B cell (primary cell): ENCODE measurements around the gene HS1BP3. TPM values are rescaled to one million over a fixed set of nuclear protein-coding genes. Genes with fewer than 3 reads are reported as not detected.

Source experiments
- ATAC-seq: fragments of 200-7000 bp; cut with Tn5 transposase; one replicate; pipeline ENCODE4 v1.10.0; 2021; ENCODE audit warnings: low read depth, mild to moderate bottlenecking, moderate number of reproducible peaks, moderate library complexity
- CTCF ChIA-PET: fragments of 350-600 bp; sonication (Branson Sonifier 250); formaldehyde crosslinking; loops from one replicate; lab custom pipeline; 2021; ENCODE audit warnings: antibody characterized with exemption, inconsistent platforms; lab: Charles Lee
- POLR2A ChIA-PET: fragments of 350-600 bp; sonication (Branson Sonifier 250); formaldehyde crosslinking; loops from one replicate; lab custom pipeline; 2021; ENCODE audit warnings: antibody characterized with exemption; lab: Charles Lee
- DNase-seq: peaks from one replicate; pipeline ENCODE4 v3.0.0; 2013
- H2AFZ ChIP-seq: 2 replicates; pipeline ENCODE4 v1.6.1; 2012; ENCODE audit warnings: mild to moderate bottlenecking, low read depth, low read length; ENCODE audit not compliant: insufficient read depth, poor library complexity, severe bottlenecking
- H3K27ac ChIP-seq, 2 donors: 1 replicate in 1 of 2; 2 replicates in 1 of 2; pipeline ENCODE4 v1.5.1; 2012 to 2013; ENCODE audit warnings: low read length in 2 of 2, mild to moderate bottlenecking in 2 of 2, moderate library complexity in 1 of 2
- H3K27me3 ChIP-seq, 4 experiments: fragments of 200-600 bp in 1 of 4; sonication (generic) in 1 of 4; replicated peaks in 1 of 4; 1 replicate in 2 of 4; 2 replicates in 2 of 4; pipeline versions ENCODE4 v1.6.1 to v1.7.0; 2013 to 2016; ENCODE audit warnings: low read length in 3 of 4, mild to moderate bottlenecking in 2 of 4, mixed read lengths in 1 of 4, moderate library complexity in 1 of 4; ENCODE audit not compliant: insufficient read depth in 4 of 4, control insufficient read depth in 3 of 4; ENCODE audit errors: control extremely low read depth in 1 of 4
- H3K36me3 ChIP-seq, 2 experiments: replicated peaks in 1 of 2; 1 replicate in 1 of 2; 2 replicates in 1 of 2; pipeline versions ENCODE4 v1.6.1 to v1.7.1; 2013; ENCODE audit warnings: low read length in 1 of 2; ENCODE audit not compliant: insufficient read depth in 2 of 2, control insufficient read depth in 1 of 2; ENCODE audit errors: control extremely low read depth in 1 of 2, extremely low read depth in 1 of 2
- H3K4me1 ChIP-seq, 2 donors: fragments of 200-600 bp in 1 of 2; sonication (generic) in 1 of 2; 1 replicate in 1 of 2; 2 replicates in 1 of 2; pipeline versions ENCODE4 v1.5.1 to v1.6.1; 2013 to 2017; ENCODE audit warnings: low read length in 2 of 2; ENCODE audit not compliant: control insufficient read depth in 2 of 2, insufficient read depth in 2 of 2
- H3K4me2 ChIP-seq: replicated peaks from 2 replicates; pipeline ENCODE3; 2012; ENCODE audit warnings: mild to moderate bottlenecking, low read depth, low read length; ENCODE audit not compliant: poor library complexity, severe bottlenecking
- H3K4me3 ChIP-seq, 5 experiments: fragments of 200-600 bp in 1 of 5; sonication (generic) in 1 of 5; 1 replicate in 3 of 5; 2 replicates in 2 of 5; pipeline versions ENCODE4 v1.5.1 to v1.7.0; 2011 to 2016; ENCODE audit warnings: low read length in 4 of 5, mild to moderate bottlenecking in 4 of 5, low read depth in 2 of 5, control low read depth in 1 of 5, moderate library complexity in 1 of 5; ENCODE audit not compliant: insufficient read depth in 1 of 5; ENCODE audit errors: control extremely low read depth in 1 of 5, extremely low read depth in 1 of 5
- H3K79me2 ChIP-seq: fragments of 200-600 bp; sonication (generic); one replicate; pipeline ENCODE4 v1.6.0; 2016; ENCODE audit warnings: low read length; ENCODE audit not compliant: control insufficient read depth, insufficient read depth
- H3K9ac ChIP-seq: fragments of 200-600 bp; sonication (generic); 2 replicates; pipeline ENCODE4 v1.6.1; 2017; ENCODE audit warnings: mild to moderate bottlenecking, low read length, moderate library complexity
- H3K9me3 ChIP-seq, 3 donors: one replicate each; pipeline versions ENCODE4 v1.6.1 to v1.7.1; 2013; ENCODE audit warnings: low read length in 2 of 3; ENCODE audit not compliant: control insufficient read depth in 2 of 3, insufficient read depth in 1 of 3; ENCODE audit errors: control extremely low read depth in 1 of 3
- H4K20me1 ChIP-seq: 2 replicates; pipeline ENCODE4 v1.6.0; 2012; ENCODE audit warnings: mild to moderate bottlenecking, low read length; ENCODE audit not compliant: insufficient read depth, control insufficient read depth, poor library complexity, severe bottlenecking
- H3K27ac Mint-ChIP-seq: one replicate; pipeline ENCODE4 v1.8.0; 2021; ENCODE audit warnings: mixed read lengths
- H3K27me3 Mint-ChIP-seq: one replicate; pipeline ENCODE4 v1.8.0; 2021; ENCODE audit warnings: mixed read lengths
- H3K4me1 Mint-ChIP-seq: one replicate; pipeline ENCODE4 v1.8.0; 2021; ENCODE audit warnings: mixed read lengths
- H3K4me3 Mint-ChIP-seq: one replicate; pipeline ENCODE4 v1.8.0; 2021; ENCODE audit warnings: mixed read lengths
- H3K9me3 Mint-ChIP-seq: one replicate; pipeline ENCODE4 v1.8.0; 2022; ENCODE audit warnings: mixed read lengths; ENCODE audit not compliant: insufficient read depth
- CTCF ChIP-seq: fragments of 200-600 bp; IDR thresholded peaks from one replicate; pipeline ENCODE4 v1.8.0; 2022; ENCODE audit warnings: antibody characterized with exemption, mild to moderate bottlenecking
- EZH2 ChIP-seq: IDR thresholded peaks from 2 replicates; pipeline ENCODE4 v1.6.1; 2012; ENCODE audit warnings: borderline replicate concordance, low read depth, mild to moderate bottlenecking, moderate library complexity, low read length; ENCODE audit not compliant: insufficient read depth, poor library complexity, severe bottlenecking
- WGBS: methylation state at CpG from one replicate; pipeline ENCODE4 v1.1.5; 2013; ENCODE audit warnings: missing lambda C conversion rate; ENCODE audit not compliant: insufficient coverage; 5-methylcytosine and 5-hydroxymethylcytosine counted together
- intact Hi-C: fragments of 100-400 bp; cut with micrococcal nuclease; formaldehyde crosslinking; loops from one replicate; pipeline ENCODE4 v1.10.0; 2022
- polyA plus RNA-seq: library from polyadenylated mRNA; depleted of rRNA; stranded (reverse); fragments of >200 nt; gene quantifications from 2 replicates; pipeline ENCODE4 v1.2.3, GENCODE V29; 2012
- total RNA-seq, 2 donors: library from RNA; stranded (reverse); fragments of 120-200 nt in 1 of 2; gene quantifications; 1 replicate in 1 of 2; 2 replicates in 1 of 2; pipeline versions ENCODE4 v1.2.3 to v1.2.4, GENCODE V29; 2013 to 2022

The HS1BP3 gene
- total and polyA plus RNA-seq, 2 donors (not counting 1 experiment from before 2014, with no cell fraction given): 27.8 to 28.7 TPM

- Histone ChIP-seq H3K79me2 (peaks cover 20% of the 10 kb centered on the region), H3K27ac (no peak overlapping the region), H3K36me3 (peaks cover 0 to 68% of the 10 kb centered on the region in 2 experiments), H4K20me1 (peaks cover 18% of the 10 kb centered on the region), H3K4me2 (no peak overlapping the region), H3K4me1 (peaks cover 3 to 13% of the 10 kb centered on the region in 2 donors), H3K27me3 (no peaks in the 10 kb centered on the region), H3K4me3 (no peak overlapping the region), H2AFZ (no peak overlapping the region), H3K9ac (no peak overlapping the region), H3K9me3 (peaks cover 0 to 2% (median 0%) of the 10 kb centered on the region in 3 donors)
- ChIA-PET POLR2A (interaction anchor here (0.6 to 2.1 kb wide), 4 partner anchors 193 to 412 kb away, joined by 3 to 9 read pairs (median 8); partner anchors contain the start of gene RHOB), CTCF (interaction anchor here (0.6 to 6.9 kb wide), 48 partner anchors 8 to 686 kb away, joined by 3 to 128 read pairs (median 4); partner anchors contain the start of genes HS1BP3 and RHOB)
- TF ChIP-seq EZH2: no peak
- peak; percentile 92 for TF ChIP-seq CTCF
- DNase-seq (peak; percentile 82), ATAC-seq (peak; percentile 99)
- Mint-ChIP-seq H3K27me3 (no peaks in the 10 kb centered on the region), H3K9me3 (no peaks in the 10 kb centered on the region), H3K4me1 (peaks cover 12% of the 10 kb centered on the region), H3K27ac (no peak overlapping the region), H3K4me3 (no peak overlapping the region)
- intact Hi-C loops: loop anchor here (1.0 to 5.0 kb wide), 3 partner anchors 199 to 400 kb away; no protein-coding TSS in a partner anchor
- WGBS: 30% methylated on average over 17 of the region's 26 CpGs
These were observed 8.6 kb downstream of the HS1BP3 start for GRCh38 chr2:20642055-20642971.
